ENCODE measurements around the gene ATP8A2. TPM values are rescaled to one million over a fixed set of nuclear protein-coding genes. Genes with fewer than 3 reads are reported as not detected.

ATP8A2 gene
- total and polyA plus RNA-seq, 10 of the 15 experiments (the other 5 are each of a cell fraction or from before 2014, with no cell fraction given): 0.01 to 0.04 (median 0.04) TPM; not detected in 7

DNA sequence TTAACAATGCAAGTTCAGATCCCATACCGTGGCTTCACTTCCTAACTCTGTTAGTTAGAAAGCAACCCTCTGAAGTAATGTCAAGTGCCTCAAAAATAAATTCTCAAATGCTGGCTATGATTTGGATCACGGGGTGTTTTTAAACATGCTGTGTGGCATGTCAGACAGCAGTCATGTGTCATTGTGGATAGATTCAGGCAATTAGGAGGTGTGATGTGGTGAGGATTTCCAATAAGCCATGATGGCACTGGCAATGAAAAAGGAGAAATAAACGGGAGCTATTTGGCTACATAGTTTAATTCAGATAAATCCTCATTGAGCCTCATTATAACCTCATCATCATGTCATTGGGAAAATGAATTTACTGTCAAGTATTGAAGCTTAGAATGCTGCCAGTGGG, 130.3 kb downstream of the ATP8A2 start:
- Histone ChIP-seq H3K4me3 (no peak overlapping the region), H3K4me1 (ENCODE audit: control insufficient read depth, insufficient read depth, low read length) (no peaks in the 10 kb centered on the region), H3K27me3 (replicated peaks in 1 of 2; ENCODE audit: control insufficient read depth in 2 of 2, insufficient read depth in 2 of 2, low read length in 1 of 2) (no peaks in the 10 kb centered on the region), H3K9ac (ENCODE audit: control insufficient read depth, insufficient read depth, low read length) (no peak overlapping the region), H2AFZ (ENCODE audit: control insufficient read depth, low read depth, low read length) (no peak overlapping the region), H3K4me2 (ENCODE audit: control insufficient read depth, insufficient read depth) (no peak overlapping the region), H3K36me3 (ENCODE audit: control insufficient read depth in 2 of 2, insufficient read depth in 2 of 2, low read length in 1 of 2) (no peaks in the 10 kb centered on the region), H4K20me1 (ENCODE audit: control insufficient read depth, insufficient read depth) (no peaks in the 10 kb centered on the region), H3K27ac (ENCODE audit: control insufficient read depth, insufficient read depth) (no peak overlapping the region), H3K79me2 (ENCODE audit: control insufficient read depth, insufficient read depth, low read length) (no peaks in the 10 kb centered on the region), H3K9me3 (replicated peaks; ENCODE audit: control insufficient read depth, insufficient read depth, low read length) (no peaks in the 10 kb centered on the region)
- TF ChIP-seq IKZF2 (IDR thresholded peaks at IDR 0.05): no peak
- no peak for TF ChIP-seq HDAC2 (IDR thresholded peaks at IDR 0.05)
- TF ChIP-seq GATAD2B (conservative IDR thresholded peaks at IDR 0.05; ENCODE audit: low read depth): no peak
- no peak for TF ChIP-seq SPI1 (IDR thresholded peaks at IDR 0.05; ENCODE audit: borderline replicate concordance, insufficient read depth, low read depth, low read length)
- TF ChIP-seq KDM1A (IDR thresholded peaks at IDR 0.05; ENCODE audit: borderline replicate concordance): no peak
- no peak for TF ChIP-seq POLR2A (IDR thresholded peaks at IDR 0.05; ENCODE audit: low read depth, low read length)
- TF ChIP-seq ASH2L (IDR thresholded peaks at IDR 0.05; ENCODE audit: borderline replicate concordance, low read depth): no peak
- no peak for TF ChIP-seq SREBF2 (IDR thresholded peaks at IDR 0.05; ENCODE audit: low read length)
- no peak for TF ChIP-seq SIX5 (IDR thresholded peaks at IDR 0.05; ENCODE audit: low read depth, low read length, severe bottlenecking)
- no peak for TF ChIP-seq EP300 (IDR thresholded peaks at IDR 0.05; ENCODE audit: borderline replicate concordance in 1 of 2, control insufficient read depth in 1 of 2, low read depth in 2 of 2, low read length in 2 of 2)
- TF ChIP-seq TCF12 (IDR thresholded peaks at IDR 0.05; ENCODE audit: low read depth, low read length): no peak
- no peak for TF ChIP-seq RUNX3 (IDR thresholded peaks at IDR 0.05; ENCODE audit: low read length)
- intact Hi-C loops (cut with micrococcal nuclease; ENCODE audit: unreplicated experiment): no loop called here
- ChIA-PET RAD21 (ENCODE audit: unreplicated experiment) (no interaction called here), POLR2A (no interaction called here), SMC1A (ENCODE audit: uncharacterized antibody, unreplicated experiment) (no interaction called here), CTCF (interaction anchor here (1.3 kb wide), 1 partner anchor 9 kb away, joined by 4 read pairs; no protein-coding TSS in a partner anchor)
- no TSS peak for BruUV-seq (replicated peaks)
- FAIRE-seq (no peak), DNase-seq (ENCODE audit: low read depth, low spot score) (no peak), ATAC-seq (no peak)
- in situ Hi-C loops (cut with MboI): no loop called here
- 39% methylated on average over 3 of the region's 3 CpGs for WGBS (ENCODE audit: insufficient coverage, insufficient replicate concordance, low lambda C conversion rate, missing lambda C conversion rate)

All from GM12878 (cell line).